GM18870 (cell line): ENCODE measurements around the gene CDC42SE2.
A peak's percentile ranks its signal among the peaks of the same experiment; 100 is the strongest.

Experiments used
- ATAC-seq: cut with Tn5 transposase; IDR thresholded peaks from one replicate; pipeline ENCODE4 v1.9.1; 2021; ENCODE audit warnings: moderate library complexity; ENCODE audit not compliant: unreplicated experiment

Gene CDC42SE2, protein sequence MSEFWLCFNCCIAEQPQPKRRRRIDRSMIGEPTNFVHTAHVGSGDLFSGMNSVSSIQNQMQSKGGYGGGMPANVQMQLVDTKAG

DNA sequence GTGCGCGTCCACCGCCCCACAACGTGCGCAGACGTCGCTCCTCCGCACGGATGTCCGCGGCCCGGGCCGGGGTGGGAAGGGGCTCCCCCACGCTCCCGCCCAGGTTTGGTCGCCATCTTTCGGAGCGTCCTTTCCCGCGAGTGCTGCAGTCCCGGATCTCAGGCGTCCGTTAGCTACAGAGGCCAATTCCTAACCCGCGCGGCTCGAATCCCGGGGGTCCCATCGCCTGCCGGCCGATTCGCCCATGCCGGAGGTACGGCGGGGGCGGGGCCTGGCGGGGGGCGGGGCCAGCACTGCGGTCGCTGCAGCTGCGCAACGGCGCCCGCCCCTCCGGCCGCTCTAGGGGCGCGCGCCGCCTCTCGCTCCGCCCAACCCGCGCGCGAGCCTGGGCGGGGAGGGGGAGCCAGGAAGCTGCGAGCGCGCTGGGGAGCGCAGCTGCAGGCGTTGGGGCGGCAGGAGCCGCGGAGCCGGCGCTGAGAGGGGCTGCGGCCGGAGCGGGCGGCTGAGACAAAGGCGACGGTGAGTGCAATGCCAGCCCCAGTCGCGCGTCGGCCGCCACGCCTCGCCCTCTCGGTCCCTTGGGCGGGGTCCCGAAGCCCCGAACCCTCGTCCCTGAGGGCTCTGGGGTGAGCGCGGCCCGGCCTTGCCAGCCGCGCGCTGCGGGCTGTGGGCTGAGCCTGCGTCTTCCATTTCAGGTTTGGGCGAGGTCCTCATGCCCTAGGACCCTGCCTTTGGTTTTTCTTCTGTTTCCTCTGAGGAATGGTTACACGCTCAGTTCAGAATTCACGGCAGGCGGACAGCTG, at the start of gene CDC42SE2:
Gene CDC42SE2 (plus strand): TSS at position 406 of the 803 bp plus-strand sequence. CDS start 95,441 bp downstream, outside the sequence.
- ATAC-seq, result peak; percentile 34

DNA sequence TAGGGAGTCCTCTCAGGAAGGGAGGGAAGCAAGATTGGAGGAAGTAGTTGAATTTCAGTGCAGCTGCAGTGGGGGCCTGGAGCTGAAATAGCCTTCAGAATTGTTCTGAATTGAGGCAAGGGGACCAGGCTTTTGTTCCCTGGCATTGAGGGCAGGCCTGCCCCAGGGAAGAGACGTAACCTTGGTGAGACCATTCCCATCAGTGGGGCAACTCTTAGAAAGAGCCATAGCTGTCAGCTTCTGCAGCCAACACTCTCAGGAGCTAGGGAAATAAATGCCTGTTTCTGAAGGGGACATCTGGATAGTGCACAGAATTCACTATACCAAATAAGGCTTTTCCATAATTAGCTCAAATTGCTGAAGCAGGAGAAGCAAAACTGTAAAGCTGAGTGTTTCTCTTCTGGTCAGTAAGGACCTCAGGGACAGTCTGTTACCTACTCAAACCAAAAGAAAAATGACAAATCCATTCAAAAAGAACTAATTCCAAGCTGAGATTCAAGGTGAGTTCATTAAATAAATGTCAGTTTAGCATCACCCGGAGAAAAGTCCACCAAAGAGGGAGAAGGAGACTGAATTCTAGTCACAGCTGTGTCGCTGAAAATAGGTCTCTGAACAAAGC, 49.1 kb upstream of the CDC42SE2 start:
- no peak for ATAC-seq

DNA sequence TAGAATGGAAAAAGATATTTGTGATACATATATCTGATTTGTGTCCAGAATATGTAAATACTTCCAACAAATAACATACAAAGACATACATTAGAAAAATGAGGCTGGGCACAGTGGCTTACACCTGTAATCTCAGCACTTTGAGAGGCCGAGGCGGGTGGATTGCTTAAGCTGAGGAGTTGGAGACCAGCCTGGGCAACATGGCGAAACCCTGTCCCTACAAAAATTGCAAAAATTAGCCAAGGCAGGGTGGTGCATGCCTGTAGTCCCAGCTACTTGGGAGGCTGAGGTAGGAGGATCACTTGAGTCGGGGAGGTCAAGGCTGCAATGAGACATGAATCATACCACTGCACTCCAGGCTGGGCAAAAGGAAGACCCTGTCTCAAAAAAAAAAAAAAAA, 46.1 kb upstream of the CDC42SE2 start:
- ATAC-seq, result no peak

DNA sequence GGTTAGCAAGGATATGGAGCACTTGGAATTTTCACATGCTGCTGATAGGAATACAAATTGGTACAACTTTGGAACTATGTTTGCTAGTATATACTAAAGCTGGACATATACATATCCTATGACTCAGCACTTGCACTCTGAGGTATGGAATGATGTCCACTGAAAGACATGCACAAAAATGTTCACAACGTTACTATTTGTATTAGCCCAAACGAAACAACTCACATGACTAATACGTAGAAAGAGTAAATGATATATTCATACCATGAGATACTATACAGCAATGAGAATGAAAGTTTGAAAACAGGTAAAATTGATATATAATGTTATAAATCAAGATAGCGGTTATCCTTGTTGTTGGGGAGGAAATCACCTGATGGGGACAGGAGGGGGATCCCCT, 45.5 kb upstream of the CDC42SE2 start:
- peak; percentile 75 for ATAC-seq

DNA sequence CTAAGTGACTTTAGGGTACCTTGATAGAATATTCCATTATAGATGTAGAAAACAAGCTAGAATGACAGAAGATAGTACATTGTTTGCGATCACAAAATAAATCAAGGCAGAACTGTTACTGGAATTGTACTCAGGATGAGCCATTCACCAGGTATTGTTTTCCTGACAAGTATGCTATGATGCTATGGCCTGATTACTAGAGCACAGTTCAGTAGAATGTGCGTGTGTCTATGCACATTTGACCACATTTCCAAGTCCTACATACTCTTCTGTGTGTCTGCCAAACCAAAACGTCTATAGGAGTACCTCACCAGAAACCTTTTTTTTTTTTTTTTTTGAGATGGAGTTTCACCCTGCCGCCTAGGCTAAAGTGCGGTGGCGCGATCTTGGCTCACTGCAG, 43.3 kb upstream of the CDC42SE2 start:
- no peak for ATAC-seq

DNA sequence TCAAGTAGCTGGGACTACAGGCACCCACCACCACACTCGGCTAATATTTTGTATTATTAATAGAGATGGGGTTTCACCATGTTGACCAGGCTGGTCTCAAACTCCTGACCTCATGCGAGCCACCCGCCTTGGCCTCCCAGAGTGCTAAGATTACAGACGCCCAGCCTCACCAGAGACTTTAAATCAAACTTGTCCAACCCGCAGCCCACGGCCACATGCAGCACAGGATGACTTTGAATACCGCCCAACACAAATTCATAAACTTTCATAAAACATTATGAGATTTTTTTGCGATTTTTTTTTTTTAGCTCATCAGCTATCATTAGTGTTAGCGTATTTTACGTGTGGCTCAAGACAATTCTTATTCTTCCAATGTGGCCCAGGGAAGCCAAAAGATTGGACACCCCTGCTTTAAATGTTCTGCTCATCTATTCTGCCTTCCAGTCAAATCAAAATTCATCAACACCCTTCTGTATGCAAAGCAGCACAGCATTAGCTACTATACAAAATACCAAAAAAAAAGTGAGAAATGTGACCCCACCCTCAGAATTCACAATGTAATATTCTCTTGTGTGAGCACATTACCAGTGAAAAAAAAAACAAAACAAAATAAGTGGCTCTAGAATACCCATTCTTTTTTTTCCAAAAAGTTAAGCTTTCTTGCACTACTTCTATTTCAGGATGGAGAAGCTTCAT, 42.7 kb upstream of the CDC42SE2 start:
- ATAC-seq, result no peak

DNA sequence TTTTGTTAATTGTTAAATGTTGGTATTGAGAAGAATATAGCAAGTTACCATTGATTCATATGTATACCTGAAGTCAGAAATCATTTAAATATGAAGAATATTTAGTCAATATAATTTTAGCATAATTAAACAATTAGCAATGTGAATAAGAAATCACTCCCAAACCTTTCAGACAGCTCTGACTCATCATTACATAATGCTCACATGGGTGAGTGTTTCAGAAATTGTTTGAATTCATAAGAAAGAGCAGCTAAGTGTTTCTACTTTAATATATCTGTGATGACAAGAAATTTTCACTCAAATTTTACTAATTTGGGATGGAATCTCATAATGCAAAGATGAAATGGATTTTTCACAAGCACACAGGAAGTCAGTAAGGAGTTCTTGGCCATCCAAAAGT, 42.0 kb upstream of the CDC42SE2 start:
- ATAC-seq, result no peak

DNA sequence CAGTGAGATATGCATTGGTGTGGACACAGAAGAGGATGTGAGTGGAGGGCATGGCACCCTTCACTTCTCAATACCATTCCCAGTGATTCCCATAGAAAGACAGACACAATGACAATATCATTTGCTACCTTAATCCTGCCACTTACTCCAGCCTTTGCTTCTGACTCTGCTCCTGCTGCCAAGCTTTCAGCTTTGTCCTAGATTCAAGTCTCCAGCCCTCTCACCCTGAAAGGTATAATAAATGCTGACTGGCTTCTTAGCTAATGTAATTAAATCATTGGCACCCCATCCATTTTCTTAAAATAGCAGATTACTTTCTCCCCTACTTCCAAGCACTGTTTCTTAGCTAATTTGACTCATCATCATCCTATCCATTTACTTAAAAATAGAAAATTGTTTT, 41.1 kb upstream of the CDC42SE2 start:
- ATAC-seq, result no peak

DNA sequence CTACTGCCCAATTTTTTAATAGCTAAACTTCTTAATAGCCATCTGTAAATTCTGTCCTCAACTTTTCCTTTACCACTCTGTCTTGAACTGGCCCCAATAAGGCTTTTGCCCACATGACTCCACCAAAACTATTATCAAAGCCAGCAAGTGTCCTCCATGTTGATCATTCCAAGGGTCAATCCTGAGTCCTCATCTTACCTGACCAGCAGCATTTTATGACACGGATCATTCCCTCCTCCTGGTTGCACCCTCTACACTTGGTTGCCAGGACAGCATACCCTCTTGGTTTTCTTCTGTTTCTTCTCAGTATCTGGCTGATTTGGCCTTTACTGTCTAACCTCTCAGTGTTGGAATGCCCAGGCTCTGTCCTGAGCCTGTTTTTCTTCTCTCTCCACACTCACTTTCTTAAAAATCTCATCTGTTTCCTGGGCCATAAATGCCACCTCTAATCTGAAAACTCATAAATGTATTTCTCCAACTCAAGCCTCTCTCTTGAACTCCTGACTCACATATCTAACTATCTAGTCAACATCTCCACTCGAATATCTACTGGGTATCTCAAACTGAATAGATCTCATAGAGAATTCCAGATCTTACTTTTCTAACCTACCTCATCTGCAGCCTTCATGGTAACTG, 40.0 kb upstream of the CDC42SE2 start:
- ATAC-seq, result no peak

DNA sequence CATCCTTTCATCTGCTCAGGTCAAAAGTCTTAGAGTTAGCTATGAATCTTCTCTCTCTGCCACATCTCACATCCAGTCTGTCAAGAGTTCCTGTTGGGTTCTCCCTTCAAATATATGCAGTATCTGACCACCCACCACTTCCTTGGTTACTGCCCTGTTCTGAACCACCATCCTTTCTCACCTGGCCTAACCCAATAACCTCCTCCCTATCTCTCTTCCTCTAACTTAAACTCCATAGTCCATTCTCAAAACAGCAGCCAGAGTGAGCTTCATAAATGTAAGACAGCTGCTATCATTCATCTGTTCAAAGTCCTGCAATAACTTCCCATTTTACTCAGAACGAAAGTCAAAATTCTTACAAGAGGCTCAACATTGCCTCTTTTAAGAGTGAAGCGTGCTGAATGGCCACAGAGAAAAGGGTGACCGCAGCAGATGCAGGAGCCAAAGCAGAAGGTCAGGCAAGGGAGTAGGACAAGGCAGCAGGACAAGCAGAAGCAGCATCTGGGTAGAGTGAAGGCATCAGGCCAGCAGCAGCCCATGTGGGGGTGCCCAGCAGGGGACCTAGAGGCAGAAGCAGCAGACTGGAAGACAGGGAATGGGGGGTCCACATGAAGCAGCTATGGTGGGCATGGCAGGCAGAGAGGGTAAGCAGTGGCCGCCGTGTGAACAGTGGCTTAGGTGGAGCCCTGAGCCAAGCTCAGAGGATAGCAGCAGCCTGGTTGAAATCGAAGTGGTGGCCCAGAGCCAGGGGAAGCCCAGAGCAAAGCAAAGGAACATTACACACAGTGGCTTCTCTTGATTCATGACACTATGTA, 39.3 kb upstream of the CDC42SE2 start:
- ATAC-seq, result peak; percentile 94

DNA sequence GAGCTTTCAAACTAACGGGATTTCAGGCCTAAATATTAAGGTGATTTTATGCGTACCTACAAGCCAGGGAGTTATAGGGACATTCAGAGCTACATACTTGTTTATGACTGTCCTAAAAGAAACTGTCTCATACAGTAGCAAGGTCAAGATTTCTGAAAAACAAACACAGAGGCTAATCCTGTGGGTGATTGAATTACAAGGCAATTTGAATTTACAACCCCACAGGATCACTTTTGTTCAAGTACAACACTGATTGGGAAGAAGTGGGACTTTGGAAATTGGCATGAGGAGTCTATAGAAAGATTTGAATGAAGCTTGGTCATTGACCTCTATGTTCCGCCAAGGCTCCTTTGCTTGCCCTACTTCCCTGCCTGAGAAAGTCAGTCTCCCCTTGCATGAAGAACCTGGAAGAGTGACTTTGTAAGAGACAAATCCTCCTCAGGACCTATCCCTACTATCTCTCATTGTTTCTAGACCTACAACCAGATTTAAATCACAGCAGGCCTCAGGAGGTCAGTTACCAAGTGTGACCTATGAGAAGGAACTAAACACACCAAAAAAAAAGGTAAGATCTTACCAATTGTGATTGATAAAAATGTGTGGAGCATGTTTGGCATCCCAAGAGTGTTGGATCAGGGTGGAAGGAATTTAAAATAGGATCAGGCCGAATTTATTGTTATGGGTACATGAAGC, 38.4 kb upstream of the CDC42SE2 start:
- no peak for ATAC-seq

DNA sequence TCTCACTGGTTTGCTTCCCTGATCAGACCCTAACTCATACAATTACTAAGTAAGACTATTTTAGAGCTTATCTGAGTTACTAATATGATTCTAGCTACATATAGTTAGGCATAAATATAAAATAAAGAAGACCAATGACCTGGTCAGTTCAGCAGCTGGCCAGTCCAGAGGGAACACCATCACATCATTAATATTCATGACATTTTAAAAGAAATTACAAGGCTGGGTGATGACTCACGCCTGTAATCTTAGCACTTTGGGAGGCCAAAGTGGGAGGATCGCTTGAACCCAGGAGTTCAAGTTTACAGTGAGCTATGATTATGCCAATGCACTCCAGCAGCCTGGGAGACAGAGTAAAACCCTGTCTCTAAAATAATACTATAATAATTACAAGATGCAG, 37.0 kb upstream of the CDC42SE2 start:
- ATAC-seq, result no peak

DNA sequence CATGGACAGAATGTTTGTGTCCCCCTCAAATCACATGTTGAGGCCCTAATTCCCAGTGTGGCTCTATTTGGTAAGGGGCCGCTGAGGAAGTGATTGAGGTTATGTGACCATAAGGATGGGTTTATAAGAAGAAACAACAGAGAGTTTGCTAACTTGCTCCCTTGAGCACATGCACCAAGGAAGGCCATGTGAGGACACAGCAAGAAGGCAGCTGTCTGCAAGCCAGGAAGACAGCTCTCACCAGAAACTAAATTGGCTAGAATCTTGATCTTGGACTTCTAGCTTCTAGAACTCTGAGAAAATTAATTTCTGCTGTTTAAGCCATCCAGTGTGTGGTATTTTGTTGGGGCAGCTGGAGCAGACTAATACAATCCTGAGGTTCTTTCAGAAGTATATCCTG, 35.2 kb upstream of the CDC42SE2 start:
- no peak for ATAC-seq

DNA sequence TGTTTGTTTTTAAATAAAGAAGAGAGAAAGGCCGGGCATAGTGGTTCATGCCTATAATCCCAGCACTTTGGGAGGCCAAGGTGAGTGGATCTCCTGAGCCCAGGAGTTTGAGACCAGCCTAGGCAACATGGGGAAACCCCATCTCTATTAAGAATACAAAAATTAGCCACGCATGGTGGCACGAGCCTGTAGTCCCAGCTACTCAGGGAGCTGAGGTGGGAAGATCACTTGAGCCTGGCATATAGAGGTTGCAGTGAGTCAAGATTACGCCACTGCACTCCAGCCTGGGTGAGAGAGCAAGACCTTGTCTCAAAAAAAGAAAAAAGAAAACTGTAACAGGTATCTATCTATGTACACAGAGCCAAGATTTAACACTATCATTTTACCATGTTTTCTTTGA, 34.2 kb upstream of the CDC42SE2 start:
- ATAC-seq, result no peak

DNA sequence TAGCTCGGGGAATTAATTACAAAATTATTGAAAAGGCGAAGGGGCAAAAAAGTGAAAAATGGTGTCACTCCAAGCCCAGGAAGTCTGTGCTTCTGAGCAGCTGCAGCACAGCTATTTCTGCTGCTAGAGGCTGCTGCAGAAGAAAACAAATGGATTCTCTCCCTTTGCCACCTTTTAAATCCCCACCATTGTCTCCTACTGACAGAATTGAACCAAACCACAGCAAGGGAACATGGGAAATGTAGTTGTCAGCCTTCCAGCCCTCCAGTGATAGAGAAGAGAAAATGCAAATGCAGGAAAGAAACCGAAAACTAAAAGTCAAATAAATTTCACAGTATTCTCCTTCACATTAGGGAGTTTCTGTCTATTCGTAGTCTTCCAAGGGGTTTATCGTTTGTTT, 33.4 kb upstream of the CDC42SE2 start:
- ATAC-seq, result no peak

DNA sequence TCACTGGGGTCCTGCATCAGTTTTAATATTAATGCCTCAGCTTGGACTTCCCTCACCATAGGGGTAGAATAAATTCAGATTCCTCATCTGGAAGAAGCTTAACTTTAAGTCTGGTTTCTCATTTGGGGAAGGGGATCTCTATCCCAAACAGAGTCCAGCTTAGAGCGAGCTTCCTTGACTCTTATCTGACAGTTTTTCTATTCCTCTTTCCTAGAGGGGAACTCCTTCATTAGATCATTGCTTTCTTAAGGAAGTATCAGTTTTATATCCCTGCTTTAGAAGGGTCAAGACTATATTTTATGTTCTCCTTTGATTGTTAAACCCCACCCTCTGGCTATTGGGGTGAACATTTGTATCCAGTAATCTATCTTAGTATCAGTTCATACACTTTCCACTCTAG, 24.2 kb upstream of the CDC42SE2 start:
- no peak for ATAC-seq

DNA sequence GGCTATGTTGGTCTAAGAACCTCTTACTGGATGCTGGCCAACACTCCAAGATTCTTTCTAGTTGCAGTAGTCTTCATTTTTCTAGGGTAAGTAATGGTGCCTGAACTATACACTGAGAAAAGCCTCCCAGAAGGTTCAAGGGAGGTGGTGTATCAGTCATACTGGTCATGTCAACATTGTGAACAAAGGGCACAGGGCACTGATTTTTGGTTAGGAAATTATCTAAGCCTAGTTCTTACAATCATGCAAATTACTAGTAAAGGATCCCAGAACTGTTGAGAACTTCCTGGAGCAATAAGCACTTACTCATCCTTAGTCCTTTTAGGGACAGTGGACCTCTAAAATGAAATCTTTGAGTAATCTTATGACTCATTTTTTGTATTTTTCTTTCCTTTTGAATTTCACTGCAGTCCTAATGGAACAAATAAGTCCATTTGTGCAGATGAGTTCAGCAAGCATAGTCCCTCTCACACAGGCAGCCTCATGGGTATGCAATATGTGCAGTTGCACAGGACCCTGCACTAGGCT, 21.1 kb upstream of the CDC42SE2 start:
- peak; percentile 70 for ATAC-seq

DNA sequence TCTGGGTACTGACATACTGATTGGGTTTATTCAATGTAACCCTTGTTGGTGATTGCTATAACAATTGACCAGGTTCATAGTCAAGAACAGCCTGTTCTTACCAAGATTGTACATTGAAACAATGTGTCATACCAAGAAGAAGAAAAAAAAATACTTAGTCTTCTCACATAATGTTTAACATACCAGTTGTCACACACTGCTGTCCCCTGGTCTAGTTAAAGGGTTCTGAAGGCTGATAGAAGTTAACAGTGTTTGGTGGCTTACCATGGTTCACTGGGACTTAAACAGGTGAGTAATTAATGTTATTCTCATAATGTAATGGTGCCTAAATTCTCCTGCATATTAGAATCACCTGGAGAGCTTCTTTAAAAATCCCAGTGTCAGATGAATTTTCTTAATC, 18.5 kb upstream of the CDC42SE2 start:
- ATAC-seq, result peak; percentile 35

DNA sequence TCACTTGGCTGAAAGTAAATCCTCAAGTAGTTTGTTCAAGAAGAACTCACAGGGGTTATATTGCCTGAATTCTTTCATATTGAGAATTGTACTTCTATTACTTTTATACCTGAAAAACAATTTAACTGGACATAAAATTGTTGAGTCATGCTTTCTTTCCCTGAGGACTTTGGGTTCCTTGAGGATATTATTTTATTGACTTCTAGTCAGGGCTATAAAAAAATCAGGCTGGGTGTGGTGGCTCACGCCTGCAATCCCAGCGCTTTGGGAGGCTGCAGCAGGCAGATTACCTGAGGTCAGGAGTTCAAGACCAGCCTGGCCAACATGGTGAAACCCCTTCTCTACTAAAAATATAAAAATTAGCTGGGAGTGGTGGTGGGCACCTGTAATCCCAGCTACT, 17.9 kb upstream of the CDC42SE2 start:
- ATAC-seq, result no peak

DNA sequence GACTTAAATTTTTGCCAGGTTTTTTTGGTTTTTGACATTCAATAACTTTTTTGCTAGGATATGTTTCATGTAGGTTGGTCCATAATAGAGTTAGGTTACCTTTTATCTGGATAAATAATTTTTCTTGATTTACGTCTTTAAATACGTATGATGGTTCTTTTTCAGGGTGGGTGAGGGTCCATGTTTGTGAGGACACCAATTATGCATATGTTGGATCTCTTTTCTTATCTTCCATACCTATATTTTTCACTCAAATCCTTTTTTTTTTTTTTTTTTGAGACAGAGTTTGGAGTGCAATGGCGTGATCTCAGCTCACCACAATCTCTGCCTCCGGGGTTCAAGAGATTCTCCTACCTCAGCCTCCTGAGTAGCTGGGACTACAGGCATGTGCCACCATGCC, 17.3 kb upstream of the CDC42SE2 start:
- ATAC-seq, result no peak
